NCI-H82 treated with DMSO at 0.1 percent for 48 hours (cell line): Measurements from ENCODE around the gene FIGNL2.
"Not testable (repeated sequence)": the region's sequence is repeated elsewhere in the genome, so short reads cannot be mapped to it uniquely, and the experiment has no call there.

Experiments used
- DNase-seq: peaks from one replicate; lab custom pipeline; 2025; ENCODE audit not compliant: unreplicated experiment; lab: John Stamatoyannopoulos, UW

The FIGNL2 gene, protein sequence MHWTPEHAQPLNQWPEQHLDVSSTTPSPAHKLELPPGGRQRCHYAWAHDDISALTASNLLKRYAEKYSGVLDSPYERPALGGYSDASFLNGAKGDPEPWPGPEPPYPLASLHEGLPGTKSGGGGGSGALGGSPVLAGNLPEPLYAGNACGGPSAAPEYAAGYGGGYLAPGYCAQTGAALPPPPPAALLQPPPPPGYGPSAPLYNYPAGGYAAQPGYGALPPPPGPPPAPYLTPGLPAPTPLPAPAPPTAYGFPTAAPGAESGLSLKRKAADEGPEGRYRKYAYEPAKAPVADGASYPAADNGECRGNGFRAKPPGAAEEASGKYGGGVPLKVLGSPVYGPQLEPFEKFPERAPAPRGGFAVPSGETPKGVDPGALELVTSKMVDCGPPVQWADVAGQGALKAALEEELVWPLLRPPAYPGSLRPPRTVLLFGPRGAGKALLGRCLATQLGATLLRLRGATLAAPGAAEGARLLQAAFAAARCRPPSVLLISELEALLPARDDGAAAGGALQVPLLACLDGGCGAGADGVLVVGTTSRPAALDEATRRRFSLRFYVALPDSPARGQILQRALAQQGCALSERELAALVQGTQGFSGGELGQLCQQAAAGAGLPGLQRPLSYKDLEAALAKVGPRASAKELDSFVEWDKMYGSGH

DNA sequence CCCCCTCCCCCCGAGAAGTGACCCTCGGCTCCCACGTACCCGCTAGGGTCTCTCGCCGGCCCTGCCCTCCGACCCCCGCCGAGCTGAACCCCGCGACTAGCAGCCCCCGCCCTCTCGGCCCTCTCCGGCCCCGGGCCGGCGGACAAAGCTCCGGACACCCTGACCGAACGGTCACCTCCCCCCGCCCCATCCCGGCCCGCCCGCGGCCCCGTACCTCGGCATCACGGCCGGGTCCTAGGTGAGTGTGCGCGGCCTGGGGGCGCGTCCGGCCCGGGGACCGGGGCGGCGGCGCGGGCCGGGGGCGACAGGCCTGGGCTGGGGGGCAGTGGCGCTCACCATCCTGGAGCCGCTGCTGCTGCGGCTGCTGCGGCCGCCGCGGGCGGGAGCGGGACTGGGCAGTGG lies at the start of gene FIGNL2:
Gene FIGNL2 (minus strand): TSS at position 393 of the 402 bp plus-strand sequence. CDS start 26,305 bp downstream, outside the sequence.
- no peak for DNase-seq

DNA sequence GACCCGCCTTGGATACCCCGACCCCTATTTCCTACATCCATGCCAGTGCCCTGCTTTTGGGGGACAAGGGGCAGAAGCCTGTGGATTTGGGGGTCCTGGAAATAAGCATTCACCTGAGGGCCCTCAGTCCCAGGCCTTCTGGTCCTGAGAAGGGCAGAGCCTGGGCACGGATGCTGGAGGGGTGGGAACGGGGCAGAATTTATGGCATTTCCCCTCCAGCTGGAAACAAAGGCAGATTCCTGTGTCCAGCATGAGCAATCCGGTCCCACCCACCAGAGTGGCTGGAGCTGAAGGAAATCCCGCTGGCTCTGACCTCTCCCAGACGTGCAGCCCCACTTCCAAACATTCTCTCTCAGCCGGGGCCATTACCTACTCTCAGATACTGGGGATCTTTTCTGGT lies 48.7 kb upstream of the FIGNL2 start:
- DNase-seq: no peak

DNA sequence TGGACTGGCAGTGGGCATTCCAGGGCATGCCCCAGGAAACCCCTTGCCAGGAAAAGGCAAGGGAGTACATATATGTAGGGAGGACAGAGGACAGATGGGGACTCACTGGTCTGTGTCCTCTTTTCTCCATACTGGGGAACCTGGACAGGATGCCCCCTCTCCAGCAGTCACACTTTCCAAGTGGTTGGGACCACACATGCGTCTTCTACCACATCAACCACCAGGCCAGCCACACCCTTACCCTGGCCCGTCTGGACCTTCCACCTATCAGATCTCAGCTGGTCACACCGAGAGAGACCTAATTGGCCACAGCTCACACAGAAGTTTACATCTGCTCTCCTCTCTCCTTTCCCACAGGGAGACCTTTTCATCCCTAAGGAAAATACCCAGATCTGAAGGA lies 47.7 kb upstream of the FIGNL2 start:
- no peak for DNase-seq

DNA sequence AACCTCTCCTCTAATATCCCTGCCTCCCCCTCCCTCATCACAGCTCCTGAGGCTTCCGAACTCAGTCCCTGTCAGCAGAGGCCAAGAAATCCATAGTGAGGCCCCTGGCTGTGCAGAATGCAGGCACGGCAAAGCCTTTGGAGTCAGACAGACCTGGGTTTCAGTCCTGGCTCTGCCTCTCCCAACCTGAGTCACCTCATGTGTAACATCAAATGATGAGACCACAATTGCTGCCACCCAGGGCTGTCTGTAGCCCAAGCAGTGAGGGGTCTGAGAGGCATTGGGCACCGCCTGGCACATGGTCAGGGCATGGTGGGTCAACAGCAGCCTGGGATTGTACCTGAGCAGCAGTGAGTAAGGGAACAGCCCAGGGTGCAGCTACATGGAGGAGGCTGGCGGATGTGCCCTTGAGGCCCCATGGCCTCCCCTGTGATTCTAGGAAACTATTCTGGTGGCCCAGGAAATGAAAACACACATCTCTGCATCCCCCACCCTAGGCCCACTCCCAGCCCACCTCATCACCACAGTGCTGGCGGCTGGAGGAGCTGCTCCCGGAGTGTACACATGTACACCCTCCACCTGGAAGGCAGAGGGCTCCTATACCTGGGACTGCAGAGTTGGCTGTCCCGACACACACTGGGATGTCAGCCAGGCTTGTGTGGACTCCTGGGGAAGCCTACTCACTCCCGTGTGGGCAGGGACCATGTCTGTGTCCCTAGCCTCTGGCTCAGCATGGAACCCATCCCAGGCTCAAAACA lies 47.0 kb upstream of the FIGNL2 start:
- DNase-seq: no peak

DNA sequence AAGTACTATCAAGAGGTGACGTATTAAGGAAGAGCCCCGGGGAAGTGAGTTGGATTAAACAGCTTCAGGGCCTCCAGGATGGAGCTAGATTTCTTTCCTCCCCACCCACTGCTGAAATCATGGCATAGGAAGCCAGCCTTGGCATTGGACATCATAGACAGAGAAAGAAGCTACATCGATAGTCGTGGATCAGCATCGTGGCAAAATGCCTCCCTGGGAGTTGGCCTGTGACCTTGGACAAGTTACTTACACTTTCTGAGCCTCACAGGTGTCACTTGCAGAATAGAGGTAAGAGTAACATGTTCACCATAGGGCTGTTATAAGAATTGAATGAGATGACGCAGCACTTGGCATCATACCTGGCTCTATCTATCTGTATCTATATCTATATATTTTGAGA lies 45.3 kb upstream of the FIGNL2 start:
- no peak for DNase-seq

DNA sequence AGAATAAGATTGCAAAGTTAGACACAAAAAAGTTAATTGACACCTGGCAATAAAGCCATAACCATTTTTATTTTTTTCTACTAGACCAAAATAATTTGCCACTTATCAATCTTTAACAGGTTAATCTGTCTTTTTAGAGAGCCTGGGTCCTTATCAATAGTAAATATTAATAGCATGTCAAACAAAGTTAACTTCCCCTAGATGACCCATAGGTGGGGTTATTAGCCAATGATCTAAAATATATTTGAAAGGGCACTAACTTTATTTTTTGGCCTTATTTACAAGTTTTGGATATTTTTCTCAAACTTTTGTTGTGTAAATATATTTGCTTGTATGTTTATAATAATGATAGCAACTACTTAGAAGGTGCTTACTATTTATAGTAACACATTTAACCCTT lies 43.3 kb upstream of the FIGNL2 start:
- no peak for DNase-seq

DNA sequence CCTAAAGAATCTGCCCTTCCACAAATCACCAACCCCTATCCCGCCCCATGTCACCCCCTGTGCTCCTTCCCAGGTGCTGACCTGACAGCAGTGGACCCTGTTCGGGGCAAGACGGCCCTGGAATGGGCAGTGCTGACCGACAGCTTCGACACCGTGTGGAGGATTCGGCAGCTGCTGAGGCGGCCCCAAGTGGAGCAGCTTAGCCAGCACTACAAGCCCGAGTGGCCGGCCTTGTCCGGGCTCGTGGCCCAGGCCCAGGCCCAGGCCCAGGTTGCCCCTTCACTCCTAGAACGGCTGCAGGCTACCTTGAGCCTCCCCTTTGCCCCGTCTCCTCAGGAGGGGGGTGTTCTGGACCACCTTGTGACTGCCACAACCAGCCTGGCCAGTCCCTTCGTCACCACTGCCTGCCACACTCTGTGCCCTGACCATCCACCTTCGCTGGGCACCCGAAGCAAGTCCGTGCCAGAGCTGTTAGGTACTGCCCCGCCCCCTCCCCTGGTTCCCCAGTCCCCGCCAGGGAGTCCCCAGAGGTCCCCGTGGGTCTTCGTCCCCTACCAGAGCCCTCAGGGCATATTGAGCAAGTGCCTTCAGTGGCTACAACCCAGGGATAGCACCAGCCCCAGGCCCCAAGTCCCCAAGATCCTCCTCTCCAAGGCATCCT lies 42.1 kb upstream of the FIGNL2 start:
- no peak for DNase-seq

DNA sequence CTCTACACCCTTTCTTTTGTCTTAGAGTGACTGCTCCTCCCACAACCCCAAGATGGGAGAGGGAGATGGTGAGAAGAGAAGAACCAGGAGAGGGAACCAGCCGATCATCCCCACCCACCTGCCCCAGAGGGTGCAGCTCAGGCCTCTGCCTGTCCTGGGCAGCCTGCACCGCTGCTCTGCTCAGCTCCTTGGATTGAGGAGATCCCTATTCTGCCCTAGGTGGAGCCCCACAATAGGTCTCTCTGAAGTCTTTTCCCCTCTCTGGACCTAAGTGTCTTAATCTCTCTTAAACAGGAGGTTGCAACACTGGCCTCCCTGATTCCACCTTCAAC lies 41.6 kb upstream of the FIGNL2 start:
- DNase-seq: no peak

DNA sequence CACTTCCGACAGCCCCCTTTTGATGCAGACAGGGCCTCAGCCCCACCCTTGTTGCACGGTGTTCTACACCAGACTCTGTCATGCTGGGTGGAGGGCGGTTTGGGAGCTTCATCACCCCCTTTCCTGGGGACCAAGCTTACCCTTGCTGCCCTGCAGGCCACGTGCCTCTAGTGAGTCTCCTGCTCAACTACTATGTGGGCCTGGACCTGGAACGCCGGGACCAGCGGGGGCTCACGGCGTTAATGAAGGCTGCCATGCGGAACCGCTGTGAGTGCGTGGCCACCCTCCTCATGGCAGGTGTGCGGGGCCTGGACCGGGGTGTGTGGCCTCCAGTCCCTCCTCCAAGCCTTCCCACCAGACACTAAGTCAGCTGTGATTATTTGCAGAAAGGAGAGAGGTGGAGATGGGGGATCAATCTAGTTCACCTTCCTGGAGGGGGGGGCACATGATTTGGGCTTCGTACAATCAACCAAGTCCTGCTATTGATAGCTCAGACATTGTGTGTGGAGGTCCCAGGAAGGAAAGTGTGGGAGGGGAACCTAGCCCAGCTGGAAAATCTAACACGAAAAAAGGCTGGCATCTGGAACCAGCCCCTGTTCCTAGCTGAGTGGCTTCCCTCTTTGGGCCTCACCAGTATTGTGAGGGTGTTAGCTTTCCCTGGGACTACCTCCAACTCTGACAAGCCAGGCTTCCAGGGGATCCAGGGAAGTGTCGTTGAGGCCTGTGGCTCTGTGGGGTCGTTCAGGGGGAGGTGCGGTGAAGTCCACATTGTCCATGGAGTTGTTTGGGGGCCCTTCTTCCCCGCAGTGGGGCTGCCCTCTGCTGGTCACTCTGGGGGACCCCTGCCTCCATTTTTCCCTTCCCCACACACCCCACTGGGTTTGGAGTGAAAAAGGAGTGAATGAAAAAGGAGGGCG lies 41.0 kb upstream of the FIGNL2 start:
- no peak for DNase-seq

DNA sequence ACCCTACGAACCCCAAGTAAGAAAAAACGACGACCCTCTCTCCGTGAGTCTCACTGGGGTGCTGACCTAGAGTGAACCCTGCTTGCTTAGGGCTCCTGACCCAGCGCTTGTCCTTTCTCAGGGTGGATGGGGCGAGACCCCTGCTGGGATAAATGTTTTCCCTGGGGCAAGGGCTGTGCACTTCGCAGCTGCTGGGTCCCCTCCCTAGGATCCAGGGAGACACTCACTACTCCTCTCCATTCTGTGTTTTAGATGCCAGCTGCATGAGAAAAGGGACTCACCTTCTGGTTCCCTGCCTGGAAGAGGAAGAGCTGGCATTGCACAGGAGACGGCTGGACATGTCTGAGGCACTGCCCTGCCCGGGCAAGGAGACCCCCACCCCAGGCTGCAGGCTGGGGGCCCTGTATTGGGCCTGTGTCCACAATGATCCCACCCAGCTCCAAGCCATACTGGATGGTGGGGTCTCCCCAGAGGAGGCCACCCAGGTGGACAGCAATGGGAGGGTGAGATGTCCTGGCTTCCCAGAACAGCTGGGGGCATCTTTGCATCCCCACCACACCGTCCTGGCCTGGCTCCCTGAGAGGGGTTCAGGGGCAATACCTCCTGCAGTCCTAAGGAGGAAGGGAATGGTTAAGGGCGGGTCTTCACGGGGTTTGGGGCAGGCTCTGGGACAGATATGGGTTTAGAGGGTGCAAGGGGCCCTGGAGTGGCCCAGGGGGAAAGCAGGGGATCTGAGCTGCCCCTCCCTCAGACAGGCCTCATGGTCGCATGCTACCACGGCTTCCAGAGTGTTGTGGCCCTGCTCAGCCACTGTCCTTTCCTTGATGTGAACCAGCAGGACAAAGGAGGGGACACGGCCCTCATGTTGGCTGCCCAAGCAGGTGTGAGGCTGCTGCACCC lies 40.0 kb upstream of the FIGNL2 start:
- DNase-seq: no peak

DNA sequence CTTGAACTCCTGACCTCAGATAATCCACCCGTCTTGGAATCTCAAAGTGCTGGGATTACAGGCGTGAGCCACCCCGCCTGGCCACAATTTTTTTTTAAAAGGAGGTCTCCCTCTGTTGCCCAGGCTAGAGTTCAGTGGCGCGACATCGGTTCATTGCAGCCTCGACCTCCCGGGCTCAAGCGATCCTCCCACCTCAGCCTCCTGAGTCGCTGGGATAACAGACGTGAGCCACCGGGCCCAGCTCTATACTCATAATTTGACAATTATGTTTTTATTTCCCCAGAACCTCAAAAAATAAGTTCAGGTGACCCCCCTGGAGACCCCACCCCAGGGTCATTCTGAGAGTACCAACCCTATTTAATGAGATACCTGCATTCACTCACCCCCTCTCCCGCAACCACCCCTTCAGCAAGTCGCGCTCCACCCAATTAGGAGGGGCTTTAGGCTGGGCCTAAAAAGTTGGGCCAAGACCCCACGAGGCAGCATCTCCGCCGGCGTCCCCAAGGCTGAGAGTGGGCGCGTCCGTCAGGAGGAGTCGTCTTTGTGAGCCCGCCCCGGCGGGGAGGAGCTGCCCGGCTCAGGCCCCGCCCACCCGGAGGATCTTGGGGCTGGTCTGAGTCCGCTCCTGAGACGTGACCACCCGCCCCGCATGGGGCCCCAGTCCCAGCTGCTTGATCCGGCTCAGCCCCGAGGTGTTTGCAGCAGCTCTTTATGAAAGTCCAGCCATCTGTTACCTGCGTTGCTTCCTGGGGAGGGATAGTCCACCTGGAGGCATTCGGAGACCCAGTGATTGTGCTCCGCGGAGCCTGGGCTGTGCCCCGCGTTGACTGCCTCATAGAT lies 39.2 kb upstream of the FIGNL2 start, which contains the start of gene ANKRD33:
Gene ANKRD33 (plus strand): TSS at position 628 of the 840 bp plus-strand sequence. CDS start 84 bp downstream, at position 712.
- DNase-seq: peak; percentile 93

DNA sequence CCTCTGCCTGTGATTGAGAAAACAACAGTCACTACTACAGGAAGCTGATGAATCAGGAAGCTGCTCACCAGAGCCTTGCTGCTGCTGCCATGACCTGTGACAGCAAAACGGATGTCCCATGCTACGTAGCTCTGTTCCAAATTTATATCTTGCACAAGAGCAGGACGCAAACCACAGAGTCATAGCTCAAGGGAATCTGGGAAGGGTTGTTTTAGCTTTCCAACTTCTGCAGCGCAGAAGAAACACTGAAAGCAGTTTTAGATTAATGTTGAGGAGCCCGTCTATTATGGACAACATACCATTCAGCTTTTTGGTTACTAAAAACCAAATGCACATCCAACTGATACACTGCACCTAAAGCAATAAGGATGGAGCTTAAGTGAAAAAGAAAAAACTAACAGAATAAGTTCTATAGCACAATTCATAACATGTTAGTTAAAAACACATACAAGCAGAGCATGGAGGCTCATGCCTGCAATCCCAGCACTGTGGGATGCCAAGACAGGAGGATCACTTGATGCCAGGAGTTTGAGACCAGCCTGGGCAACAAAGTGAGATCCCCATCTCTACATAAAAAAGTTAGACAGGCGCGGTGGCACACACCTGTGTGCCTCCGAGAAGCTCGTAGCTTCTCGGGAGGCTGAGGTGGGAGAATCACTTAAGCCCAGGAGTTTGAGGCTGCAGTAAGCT lies 37.6 kb upstream of the FIGNL2 start:
- DNase-seq: no peak

DNA sequence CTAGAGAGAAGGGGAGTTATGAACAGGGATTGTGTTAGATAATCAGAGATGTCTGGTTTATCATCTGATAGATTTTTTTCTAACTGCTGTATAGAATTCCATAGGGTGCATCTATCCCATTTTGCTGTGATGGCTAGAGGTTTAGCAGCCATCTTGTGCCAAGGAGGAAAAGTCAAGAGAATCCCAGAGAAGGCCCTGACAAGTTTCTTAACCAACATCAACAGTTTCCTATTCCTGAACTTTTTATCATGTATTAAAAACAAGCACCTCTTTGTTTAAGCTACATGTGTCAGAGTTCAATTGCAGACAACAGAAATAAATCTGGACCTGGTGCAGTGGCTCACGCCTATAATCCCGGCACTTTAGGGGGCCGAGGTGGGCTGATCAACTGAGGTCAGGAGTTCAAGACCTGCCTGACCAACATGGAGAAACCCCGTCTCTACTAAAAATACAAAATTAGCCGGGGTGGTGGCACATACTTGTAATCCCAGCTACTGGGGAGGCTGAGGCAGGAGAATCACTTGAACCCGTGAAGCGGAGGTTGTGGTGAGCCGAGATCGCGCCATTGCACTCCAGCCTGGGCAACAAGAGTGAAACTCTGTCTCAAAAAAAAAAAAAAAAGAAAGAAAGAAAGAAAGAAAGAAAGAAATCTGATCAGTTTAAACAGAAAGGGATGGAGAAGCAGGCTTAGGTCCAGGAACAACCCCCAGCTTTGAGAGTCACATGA lies 36.9 kb upstream of the FIGNL2 start:
- not testable (repeated sequence) for DNase-seq

DNA sequence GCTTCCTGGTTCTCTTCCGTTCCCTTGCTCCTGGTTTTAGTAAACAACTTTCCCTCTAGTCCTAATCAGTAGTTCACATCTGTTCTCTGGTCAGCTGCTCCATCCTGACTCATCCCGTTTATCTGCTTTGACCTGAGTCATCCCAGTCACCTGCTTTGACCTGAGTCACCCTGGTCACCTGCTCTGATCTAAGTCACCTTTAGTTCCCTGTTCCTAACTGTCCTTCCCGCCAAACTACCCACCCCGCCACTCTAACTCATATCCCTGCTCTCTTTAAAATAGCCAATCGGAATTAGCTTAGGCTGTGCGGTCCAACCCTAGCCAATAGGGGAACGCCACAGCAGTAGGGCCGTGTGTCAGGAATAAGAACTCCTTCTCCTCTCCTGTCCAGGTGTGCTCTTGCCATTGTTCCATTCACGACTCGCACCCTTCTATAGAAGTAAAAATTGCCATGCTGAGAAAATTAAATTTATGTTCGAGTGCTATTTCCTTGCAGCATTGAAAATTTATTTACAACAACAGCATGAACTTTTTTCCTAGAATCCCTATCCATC lies 36.2 kb upstream of the FIGNL2 start:
- DNase-seq: peak; percentile 45

DNA sequence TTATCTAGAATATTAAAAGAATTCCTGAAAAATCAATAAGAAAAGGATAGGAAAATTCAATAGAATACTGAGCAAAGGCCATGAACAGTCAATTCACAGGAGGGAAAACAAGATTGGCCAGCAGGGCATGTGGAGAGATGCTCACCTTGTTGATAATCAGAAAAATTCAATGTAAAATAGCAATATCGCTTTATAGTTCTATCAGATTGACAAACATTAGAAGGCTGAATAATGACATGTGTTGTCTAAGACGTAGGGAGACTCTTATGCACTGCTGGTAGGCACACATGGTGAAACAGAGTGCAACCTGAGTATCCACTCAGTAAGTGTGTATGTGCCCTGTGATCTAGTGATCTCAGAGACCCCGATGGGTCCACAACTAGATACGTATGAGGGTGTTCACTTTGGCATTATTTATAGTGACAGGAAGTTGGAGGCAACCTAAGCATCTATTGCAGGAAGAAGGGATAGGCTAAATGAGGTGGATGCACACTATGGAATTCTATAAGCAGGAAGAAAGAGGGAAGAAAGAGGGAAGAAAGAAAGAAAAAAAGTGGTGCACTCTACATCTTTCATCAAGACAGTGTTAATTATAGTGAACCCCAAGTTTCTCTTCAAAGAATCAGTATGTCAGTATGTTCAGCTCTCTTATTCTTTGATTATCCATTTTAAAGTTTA lies 35.6 kb upstream of the FIGNL2 start:
- no peak for DNase-seq

DNA sequence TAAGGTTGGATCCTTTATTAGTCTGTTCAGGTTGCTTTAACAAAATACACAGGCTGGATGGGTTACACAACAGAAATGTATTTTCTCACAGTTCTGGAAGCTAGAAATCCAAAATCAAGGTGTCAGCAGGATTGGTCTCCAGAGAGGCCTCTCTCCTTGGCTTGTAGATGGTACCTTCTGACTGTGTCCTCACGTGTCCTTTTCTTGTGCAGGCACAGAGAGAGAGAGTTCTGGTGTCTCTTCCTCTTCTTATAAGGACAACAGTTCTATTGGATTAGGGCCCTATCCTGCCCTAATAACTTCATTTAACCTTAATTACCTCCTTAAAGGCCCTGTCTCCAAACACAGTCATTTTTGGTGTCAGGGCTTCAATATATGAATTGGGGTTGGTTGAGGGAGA lies 34.8 kb upstream of the FIGNL2 start:
- peak; percentile 63 for DNase-seq
